ENCODE data around the gene NTM.

GRCh38 chr11:131652231-131652630 is 281.8 kb downstream of the NTM start:
- TF ChIP-seq CTCF (IDR thresholded peaks at IDR 0.05; ENCODE audit: low read length) (no peak), EZH2 (IDR thresholded peaks at IDR 0.05; ENCODE audit: borderline replicate concordance, low read length) (no peak)

All from OCI-LY1 (cell line).